Measurements from ENCODE around the gene WARS2. TPM values are rescaled to one million over a fixed set of nuclear protein-coding genes. Genes with fewer than 3 reads are reported as not detected.
A peak's percentile ranks its signal among the peaks of the same experiment; 100 is the strongest.

The WARS2 gene
- total and polyA plus RNA-seq, 8 donors: 3.5 to 48.4 (median 9.5) TPM

DNA sequence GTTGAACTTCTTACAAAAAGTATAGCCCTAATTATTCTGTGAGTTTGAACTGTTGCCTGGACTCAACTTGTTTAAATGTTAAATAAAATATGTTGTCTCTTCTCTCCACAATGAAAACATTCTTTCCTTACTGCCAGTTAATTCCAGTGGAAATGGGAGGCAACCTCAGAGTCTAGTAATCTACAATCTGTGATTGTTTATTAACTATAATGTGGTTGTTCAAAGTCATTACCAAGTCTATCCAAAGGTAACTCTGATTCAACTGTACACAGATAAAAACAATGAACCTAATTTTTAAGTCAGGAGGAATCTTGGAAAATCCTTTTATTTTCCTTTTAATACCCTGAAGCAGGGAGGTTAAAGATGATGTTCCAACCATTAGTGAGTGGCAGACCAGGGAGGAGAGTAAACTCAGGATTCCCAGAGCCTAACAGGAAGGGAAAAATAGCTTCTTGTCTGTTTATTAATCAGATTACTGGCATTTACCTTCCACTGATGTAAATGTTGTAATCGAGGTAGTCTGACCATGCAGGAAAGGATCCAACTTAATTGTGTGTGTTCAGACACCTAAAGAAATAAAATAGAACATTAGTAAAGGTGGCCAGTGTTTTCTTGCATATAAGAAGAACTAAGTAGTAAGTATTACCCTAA, 95.2 kb downstream of the WARS2 start:
- 24 to 52% (median 46%) methylated on average over 1 of the region's 1 CpG for WGBS, 5 donors

DNA sequence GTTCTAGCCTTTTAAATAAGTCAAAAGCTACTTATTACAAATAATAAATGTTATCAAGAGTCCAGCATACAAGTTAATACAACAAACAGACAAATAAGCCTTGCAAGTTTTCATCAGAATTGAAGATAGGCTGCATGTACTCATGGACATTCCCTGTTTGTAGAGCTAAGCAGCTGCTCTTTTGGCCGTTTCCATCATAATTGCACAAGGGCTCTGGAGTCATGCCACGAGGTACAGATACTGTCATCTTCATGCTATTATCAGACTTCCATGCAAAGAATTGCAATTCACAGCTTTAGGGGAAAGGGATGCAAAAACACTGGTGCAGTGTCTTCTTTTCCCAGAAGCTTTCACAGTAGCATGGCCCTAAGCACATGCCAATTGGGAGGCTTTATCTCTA, 99.5 kb downstream of the WARS2 start:
- Histone ChIP-seq H3K4me1 (no peaks in the 10 kb centered on the region), H3K27me3 (no peaks in the 10 kb centered on the region), H3K9me3 (no peaks in the 10 kb centered on the region), H3K27ac (no peak overlapping the region), H3K36me3 (peaks cover 0 to 44% (median 26%) of the 10 kb centered on the region in 4 donors), H3K4me3 (no peak overlapping the region)
- 78 to 91% (median 80%) methylated on average over 2 of the region's 2 CpGs for WGBS, 5 donors
- intact Hi-C loops (cut with DNase I; ENCODE audit: low total_unique reads): no loop called here
- DNase-seq: peak in 1 of 2 donors; percentile 47
- TF ChIP-seq EP300 (IDR thresholded peaks at IDR 0.05) (no peak), POLR2A (IDR thresholded peaks at IDR 0.05) (no peak), POLR2AphosphoS5 (IDR thresholded peaks at IDR 0.05) (no peak)
- TF ChIP-seq, protein P1, sequence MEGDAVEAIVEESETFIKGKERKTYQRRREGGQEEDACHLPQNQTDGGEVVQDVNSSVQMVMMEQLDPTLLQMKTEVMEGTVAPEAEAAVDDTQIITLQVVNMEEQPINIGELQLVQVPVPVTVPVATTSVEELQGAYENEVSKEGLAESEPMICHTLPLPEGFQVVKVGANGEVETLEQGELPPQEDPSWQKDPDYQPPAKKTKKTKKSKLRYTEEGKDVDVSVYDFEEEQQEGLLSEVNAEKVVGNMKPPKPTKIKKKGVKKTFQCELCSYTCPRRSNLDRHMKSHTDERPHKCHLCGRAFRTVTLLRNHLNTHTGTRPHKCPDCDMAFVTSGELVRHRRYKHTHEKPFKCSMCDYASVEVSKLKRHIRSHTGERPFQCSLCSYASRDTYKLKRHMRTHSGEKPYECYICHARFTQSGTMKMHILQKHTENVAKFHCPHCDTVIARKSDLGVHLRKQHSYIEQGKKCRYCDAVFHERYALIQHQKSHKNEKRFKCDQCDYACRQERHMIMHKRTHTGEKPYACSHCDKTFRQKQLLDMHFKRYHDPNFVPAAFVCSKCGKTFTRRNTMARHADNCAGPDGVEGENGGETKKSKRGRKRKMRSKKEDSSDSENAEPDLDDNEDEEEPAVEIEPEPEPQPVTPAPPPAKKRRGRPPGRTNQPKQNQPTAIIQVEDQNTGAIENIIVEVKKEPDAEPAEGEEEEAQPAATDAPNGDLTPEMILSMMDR (IDR thresholded peaks at IDR 0.05): no peak

More for the DNA sequence above, 95.2 kb downstream of the WARS2 start:
- DNase-seq: no peak
- H3K36me3 ChIP-seq: peaks cover 0 to 31% (median 23%) of the 10 kb centered on the region in 4 donors
- intact Hi-C loops (cut with DNase I; ENCODE audit: low total_unique reads): no loop called here
- no peak overlapping the region for H3K4me3 ChIP-seq
- H3K4me1 ChIP-seq: peaks cover 0 to 3% (median 0%) of the 10 kb centered on the region in 4 donors
- no peaks in the 10 kb centered on the region for H3K27me3 ChIP-seq
- peak overlapping the region in 1 of 5 donors; percentile 27 for H3K27ac ChIP-seq
- H3K9me3 ChIP-seq: no peaks in the 10 kb centered on the region
- no peak for TF ChIP-seq POLR2A (IDR thresholded peaks at IDR 0.05)
- TF ChIP-seq, protein P1 (IDR thresholded peaks at IDR 0.05): no peak
- TF ChIP-seq POLR2AphosphoS5 (IDR thresholded peaks at IDR 0.05): no peak
- no peak for TF ChIP-seq EP300 (IDR thresholded peaks at IDR 0.05)

DNA sequence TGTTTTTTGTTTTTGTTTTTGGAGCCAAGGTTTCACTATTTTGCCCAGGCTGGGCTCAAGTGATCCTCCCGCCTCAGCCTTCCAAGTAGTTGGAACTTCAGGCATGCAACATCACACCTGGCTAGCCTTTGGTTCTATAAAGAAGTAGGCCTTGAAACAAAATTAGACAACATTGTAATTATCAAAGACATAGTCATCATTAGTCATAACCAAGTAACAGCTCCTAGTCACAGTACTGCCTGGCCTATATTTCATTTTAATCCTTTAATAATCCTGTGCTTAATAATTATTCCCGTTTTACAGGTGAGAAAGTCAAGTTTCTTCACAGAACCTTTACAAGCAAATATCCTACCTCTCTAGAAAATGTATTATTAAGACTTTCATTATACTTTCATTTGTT, 100.0 kb downstream of the WARS2 start:
- no peak for DNase-seq
- Histone ChIP-seq H3K27ac (no peak overlapping the region), H3K4me3 (no peak overlapping the region), H3K4me1 (no peaks in the 10 kb centered on the region), H3K9me3 (no peaks in the 10 kb centered on the region), H3K36me3 (peaks cover 0 to 48% (median 30%) of the 10 kb centered on the region in 4 donors), H3K27me3 (no peaks in the 10 kb centered on the region)
- intact Hi-C loops (cut with DNase I; ENCODE audit: low total_unique reads): no loop called here
- TF ChIP-seq POLR2A (IDR thresholded peaks at IDR 0.05): no peak
- 92 to 99% (median 95%) methylated on average over 2 of the region's 2 CpGs for WGBS, 5 donors

DNA sequence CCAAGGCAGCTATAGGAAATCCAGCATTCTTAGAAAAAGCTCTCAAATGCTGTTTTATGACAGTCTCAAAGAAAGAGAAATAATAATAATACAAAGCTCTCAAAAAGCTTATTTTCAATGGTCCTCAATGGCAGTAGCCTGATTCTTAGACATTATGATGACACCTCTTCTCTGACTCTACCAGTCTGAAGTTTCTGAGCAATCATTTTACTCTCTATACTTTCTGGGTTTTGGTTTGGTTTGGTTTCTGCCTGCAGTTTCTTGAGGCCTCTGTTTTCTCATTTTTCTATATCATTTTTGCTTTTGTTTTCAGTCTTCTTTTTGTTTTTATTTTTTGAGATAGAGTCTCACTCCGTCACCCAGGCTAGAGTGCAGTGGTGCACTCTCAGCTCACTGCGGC, 102.1 kb downstream of the WARS2 start:
- H3K4me3 ChIP-seq: no peak overlapping the region
- H3K27ac ChIP-seq: no peak overlapping the region
- no peak for DNase-seq
- H3K36me3 ChIP-seq: peaks cover 0 to 56% (median 26%) of the 10 kb centered on the region in 4 donors
- no peaks in the 10 kb centered on the region for H3K4me1 ChIP-seq
- no peak for TF ChIP-seq POLR2AphosphoS5 (IDR thresholded peaks at IDR 0.05)
- TF ChIP-seq POLR2A (IDR thresholded peaks at IDR 0.05): no peak
- TF ChIP-seq, protein P1 (IDR thresholded peaks at IDR 0.05): no peak
- no peak for TF ChIP-seq EP300 (IDR thresholded peaks at IDR 0.05)
- H3K27me3 ChIP-seq: no peaks in the 10 kb centered on the region
- 96 to 100% (median 100%) methylated on average over 2 of the region's 2 CpGs for WGBS, 5 donors
- H3K9me3 ChIP-seq: no peaks in the 10 kb centered on the region
- intact Hi-C loops (cut with DNase I; ENCODE audit: low total_unique reads): no loop called here

DNA sequence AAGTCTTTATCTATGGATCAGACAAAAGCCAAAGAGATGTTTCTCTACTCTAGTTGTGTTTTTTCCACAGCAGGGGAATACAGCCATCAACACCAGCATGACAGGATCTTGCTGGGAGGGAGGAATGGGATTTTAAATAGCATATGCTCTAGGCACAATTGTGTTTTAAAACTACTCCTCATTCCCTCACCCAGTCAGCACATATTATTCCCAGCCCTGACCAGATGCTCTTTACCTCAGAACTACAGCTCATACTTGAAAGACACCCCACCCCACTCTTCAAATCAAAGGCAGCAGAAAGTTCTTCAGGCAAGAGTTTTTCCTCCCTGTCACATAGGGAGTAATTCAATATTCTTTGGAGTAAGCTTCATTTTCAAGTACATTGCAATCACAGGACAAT, 106.1 kb downstream of the WARS2 start:
- Histone ChIP-seq H3K9me3 (no peaks in the 10 kb centered on the region), H3K27me3 (no peaks in the 10 kb centered on the region), H3K4me3 (no peak overlapping the region), H3K36me3 (peaks cover 0 to 70% (median 43%) of the 10 kb centered on the region in 4 donors), H3K27ac (no peak overlapping the region), H3K4me1 (no peaks in the 10 kb centered on the region)
- TF ChIP-seq EP300 (IDR thresholded peaks at IDR 0.05) (no peak), POLR2AphosphoS5 (IDR thresholded peaks at IDR 0.05) (no peak), POLR2A (IDR thresholded peaks at IDR 0.05) (no peak)
- TF ChIP-seq, protein P1 (IDR thresholded peaks at IDR 0.05): no peak
- DNase-seq: no peak
- intact Hi-C loops (cut with DNase I; ENCODE audit: low total_unique reads): no loop called here
